ENCODE results near the gene INSRR. TPM values are rescaled to one million over a fixed set of nuclear protein-coding genes. Genes with fewer than 3 reads are reported as not detected.

The INSRR gene
- total and polyA plus RNA-seq, 9 of the 15 experiments (the other 6 are each of a cell fraction or from before 2014, with no cell fraction given): 0.03 to 0.18 (median 0.06) TPM; not detected in 3

GRCh38 chr1:156838972-156839371, 19.9 kb downstream of the INSRR start (continued):
- peak; percentile 54 to 62; a peak in 3 of 4 replicates for TF ChIP-seq MAZ (CRISPR knock-in tag; conservative IDR thresholded peaks at IDR 0.05 in 1 of 2, IDR thresholded peaks at IDR 0.05 in 1 of 2)

GRCh38 chr1:156836892-156837291, 22.0 kb downstream of the INSRR start:
- BruUV-seq (replicated peaks): no TSS peak
- TF ChIP-seq ZBTB33 (CRISPR knock-in tag; IDR thresholded peaks at IDR 0.05): no peak
- in situ Hi-C loops (cut with MboI): no loop called here
- 13% methylated on average over 4 of the region's 4 CpGs for WGBS (ENCODE audit: insufficient coverage, low coverage, missing lambda C conversion rate)
- no peak overlapping the region for H3K27ac ChIP-seq (ENCODE audit: extremely low read depth, low read depth, low read length)
- no peak for DNase-seq (ENCODE audit: extremely low read depth in 1 of 4, low spot score in 3 of 4)
- H3K36me3 ChIP-seq (ENCODE audit: control insufficient read depth, insufficient read depth, low read length): no peaks in the 10 kb centered on the region
- no peaks in the 10 kb centered on the region for H3K9me3 ChIP-seq (replicated peaks; ENCODE audit: control insufficient read depth, insufficient read depth, low read depth, low read length)
- intact Hi-C loops (cut with micrococcal nuclease): no loop called here
- H3K79me2 ChIP-seq (ENCODE audit: control insufficient read depth, insufficient read depth, low read length): no peaks in the 10 kb centered on the region
- peak overlapping the region; percentile 3; the same call in 1 of the 2 replicates for H3K4me2 ChIP-seq (ENCODE audit: insufficient read depth, low read length)
- no peaks in the 10 kb centered on the region for H3K9me1 ChIP-seq (ENCODE audit: control insufficient read depth, insufficient read depth, low read length)
- peaks cover 16 to 17% of the 10 kb centered on the region in 2 experiments; a peak in 4 of 5 replicates for H3K27me3 ChIP-seq (ENCODE audit: control insufficient read depth in 2 of 2, insufficient read depth in 2 of 2, low read length in 2 of 2)
- ChIA-PET CTCF (ENCODE audit: low intra/inter-chr PET ratio) (interaction anchor here (1.3 kb wide), 1 partner anchor 24 kb away, joined by 4 read pairs; the partner anchor contains the start of gene NTRK1), POLR2A (interaction anchor here (0.7 to 0.8 kb wide), 2 partner anchors 16 to 23 kb away, joined by 3 read pairs; no protein-coding TSS in a partner anchor)
- no peak for ATAC-seq
- H3K9ac ChIP-seq (ENCODE audit: insufficient read depth in 1 of 2, low read depth in 2 of 2, low read length in 2 of 2): 0 out of 4 replicates have a peak overlapping the region, but pooled peaks of 1 of the 2 experiments have one; percentile 22
- H3K4me3 ChIP-seq: no peak overlapping the region
- H4K20me1 ChIP-seq (replicated peaks; ENCODE audit: control insufficient read depth, insufficient read depth, low read length): no peaks in the 10 kb centered on the region
- peaks cover 6 to 8% of the 10 kb centered on the region in 2 experiments; a peak in 4 of 5 replicates for H3K4me1 ChIP-seq (replicated peaks in 1 of 2; ENCODE audit: control insufficient read depth in 2 of 2, insufficient read depth in 2 of 2, low read length in 2 of 2)
- FAIRE-seq: no peak
- H2AFZ ChIP-seq (ENCODE audit: low read depth, low read length): no peak overlapping the region

Measured in K562 (cell line).